ES-I3 (cell line): ENCODE data around the gene MICU1.
A peak's percentile ranks its signal among the peaks of the same experiment; 100 is the strongest.
"Not testable (repeated sequence)": the region's sequence is repeated elsewhere in the genome, so short reads cannot be mapped to it uniquely, and the experiment has no call there.

Experiments used
- H3K36me3 ChIP-seq: 2 replicates; pipeline ENCODE4 v1.6.1; 2013; ENCODE audit warnings: mild to moderate bottlenecking, low read length, control low read depth, moderate library complexity; ENCODE audit not compliant: insufficient read depth
- H3K4me1 ChIP-seq: 2 replicates; pipeline ENCODE4 v1.6.1; 2013; ENCODE audit warnings: mild to moderate bottlenecking, control low read depth, low read length; ENCODE audit not compliant: insufficient read depth
- H3K9ac ChIP-seq: 2 replicates; pipeline ENCODE4 v1.6.1; 2013; ENCODE audit warnings: low read depth, mild to moderate bottlenecking, low read length, moderate library complexity
- H3K9me3 ChIP-seq: 2 replicates; pipeline ENCODE4 v1.6.1; 2013; ENCODE audit warnings: mild to moderate bottlenecking, low read length, moderate library complexity; ENCODE audit not compliant: control insufficient read depth, insufficient read depth

Gene MICU1

DNA sequence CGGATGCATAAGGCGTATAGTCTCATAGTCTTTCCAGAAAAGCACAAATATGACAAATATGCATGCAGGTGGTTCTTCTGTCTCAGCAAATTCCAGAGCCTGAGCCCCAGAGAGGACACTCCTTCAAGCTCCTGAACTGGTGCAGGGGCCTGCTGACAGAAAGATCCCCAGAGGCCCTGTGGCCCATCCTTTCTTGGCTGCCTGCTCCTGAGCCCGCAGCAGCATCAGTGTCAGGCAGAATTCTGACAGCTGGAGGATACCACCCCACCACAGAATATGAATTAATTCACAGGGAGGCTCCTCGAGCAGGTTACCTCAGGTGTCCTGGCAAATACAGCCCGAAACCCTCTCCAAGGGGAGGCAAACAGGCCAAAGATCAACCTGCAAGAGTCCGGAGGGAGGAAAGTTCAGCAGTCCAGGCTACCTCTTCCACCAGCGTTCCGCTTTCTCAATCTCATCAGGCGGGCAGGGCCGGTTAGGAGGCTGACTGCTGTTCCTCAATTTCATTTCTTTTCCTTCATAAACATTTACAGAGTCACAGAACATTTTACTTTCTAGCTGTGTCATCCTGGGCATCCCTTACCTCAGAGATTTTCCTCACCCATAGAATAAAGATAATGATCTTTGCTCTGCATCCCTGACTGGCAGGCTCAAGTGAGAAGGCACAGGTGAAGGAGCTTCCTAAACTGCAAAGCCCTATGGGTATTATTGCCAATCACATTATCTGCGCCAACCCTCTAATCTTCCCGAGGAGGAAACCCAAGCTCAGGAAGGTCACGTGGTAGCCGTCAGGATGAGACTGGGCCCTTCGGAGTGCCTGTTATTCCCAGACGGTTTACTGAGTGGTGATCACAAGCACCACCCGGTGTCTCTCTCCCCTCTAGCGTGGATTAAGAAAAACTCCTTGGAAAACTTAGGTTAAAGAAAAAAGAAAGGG lies 272.6 kb downstream of the MICU1 start:
- peaks cover 4% of the 10 kb centered on the region; the same call in 1 of the 2 replicates for H3K4me1 ChIP-seq
- peak overlapping the region; percentile 99 for H3K9ac ChIP-seq
- H3K36me3 ChIP-seq, result no peaks in the 10 kb centered on the region
- H3K9me3 ChIP-seq, result no peaks in the 10 kb centered on the region

DNA sequence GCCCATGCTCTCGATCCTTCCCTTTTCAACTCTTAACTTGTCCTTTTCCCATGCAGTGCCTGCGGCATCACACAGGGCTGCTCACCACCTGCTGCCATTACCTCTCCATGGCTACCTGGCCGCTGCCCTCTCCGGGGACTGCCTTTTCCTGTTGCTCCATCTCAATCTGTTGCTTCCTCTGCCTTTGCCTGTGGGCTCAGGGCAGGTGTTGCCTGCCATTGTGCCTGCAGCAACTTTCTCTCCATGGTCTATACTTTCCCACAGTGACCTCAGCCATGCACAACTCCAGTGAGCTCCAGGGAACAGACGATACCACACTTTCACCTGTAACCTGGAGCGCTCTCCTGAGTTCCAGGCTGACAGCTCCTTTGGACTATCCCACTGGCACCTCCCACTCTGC lies 274.4 kb downstream of the MICU1 start:
- Histone ChIP-seq H3K4me1 (peaks cover 4% of the 10 kb centered on the region; the same call in 1 of the 2 replicates), H3K36me3 (no peaks in the 10 kb centered on the region), H3K9me3 (no peaks in the 10 kb centered on the region), H3K9ac (no peak overlapping the region)

DNA sequence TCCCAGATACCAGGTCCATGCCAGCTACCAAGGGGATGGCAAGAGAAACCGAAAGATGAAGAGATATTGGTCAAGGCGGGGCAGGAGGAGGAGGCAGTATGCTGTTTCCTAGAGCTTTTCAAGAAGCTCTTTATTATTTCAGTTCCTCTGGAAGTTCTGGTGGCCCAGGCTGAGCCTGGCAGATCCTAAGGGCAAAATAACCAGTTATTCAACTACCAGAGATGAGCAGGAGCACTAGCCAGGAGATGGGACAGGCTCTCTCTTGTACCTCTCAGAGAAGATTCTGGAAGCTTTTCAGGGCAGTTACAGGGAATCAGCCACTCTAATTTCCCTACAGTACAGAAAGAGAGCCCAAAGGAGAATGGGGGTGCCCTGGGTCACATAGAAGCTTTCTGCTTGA lies 276.4 kb downstream of the MICU1 start:
- Histone ChIP-seq H3K9me3 (no peaks in the 10 kb centered on the region), H3K36me3 (no peaks in the 10 kb centered on the region), H3K4me1 (peaks cover 4% of the 10 kb centered on the region; the same call in 1 of the 2 replicates), H3K9ac (no peak overlapping the region)

DNA sequence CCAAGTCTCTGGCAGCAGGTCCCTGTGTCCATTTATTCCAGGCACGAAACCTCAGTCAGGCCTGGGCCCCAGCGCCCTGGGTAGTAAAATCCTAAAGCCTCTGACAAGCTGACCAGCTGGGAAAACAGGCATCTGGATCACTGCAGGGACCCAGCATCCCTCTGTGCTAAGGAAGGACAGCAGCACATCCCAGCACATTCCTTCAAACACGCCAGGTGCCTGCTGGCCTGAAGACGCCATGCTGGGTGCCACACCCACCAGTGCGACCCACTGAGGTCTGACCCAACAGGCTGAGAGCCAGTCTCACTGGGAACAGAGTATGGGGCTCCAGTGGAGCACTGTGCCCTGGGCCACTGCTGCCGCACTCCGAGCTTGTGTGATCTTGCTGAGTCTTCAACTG lies 277.6 kb downstream of the MICU1 start:
- Histone ChIP-seq H3K36me3 (no peaks in the 10 kb centered on the region), H3K9me3 (no peaks in the 10 kb centered on the region)

DNA sequence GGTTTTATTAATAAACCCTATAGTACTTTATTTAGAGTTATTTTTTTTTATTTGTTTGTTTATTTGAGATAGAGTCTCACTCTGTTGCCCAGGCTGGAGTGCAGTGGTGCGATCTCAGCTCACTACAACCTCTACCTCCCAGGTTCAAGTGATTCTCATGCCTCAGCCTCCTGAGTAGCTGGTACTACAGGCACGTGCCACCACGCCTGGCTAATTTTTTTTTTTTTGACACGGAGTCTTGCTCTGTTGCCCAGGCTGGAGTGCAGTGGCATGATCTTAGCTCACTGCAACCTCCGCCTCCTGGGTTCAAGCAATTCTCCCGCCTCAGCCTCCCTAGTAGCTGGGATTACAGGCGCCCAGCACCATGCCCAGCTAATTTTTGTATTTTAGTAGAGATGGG lies 279.8 kb downstream of the MICU1 start:
- not testable (repeated sequence) for H3K4me1 ChIP-seq, H3K9me3 ChIP-seq, H3K36me3 ChIP-seq, H3K9ac ChIP-seq

More for the DNA sequence above, 277.6 kb downstream of the MICU1 start:
- H3K9ac ChIP-seq, result no peak overlapping the region
- H3K4me1 ChIP-seq, result peaks cover 4% of the 10 kb centered on the region; the same call in 1 of the 2 replicates

DNA sequence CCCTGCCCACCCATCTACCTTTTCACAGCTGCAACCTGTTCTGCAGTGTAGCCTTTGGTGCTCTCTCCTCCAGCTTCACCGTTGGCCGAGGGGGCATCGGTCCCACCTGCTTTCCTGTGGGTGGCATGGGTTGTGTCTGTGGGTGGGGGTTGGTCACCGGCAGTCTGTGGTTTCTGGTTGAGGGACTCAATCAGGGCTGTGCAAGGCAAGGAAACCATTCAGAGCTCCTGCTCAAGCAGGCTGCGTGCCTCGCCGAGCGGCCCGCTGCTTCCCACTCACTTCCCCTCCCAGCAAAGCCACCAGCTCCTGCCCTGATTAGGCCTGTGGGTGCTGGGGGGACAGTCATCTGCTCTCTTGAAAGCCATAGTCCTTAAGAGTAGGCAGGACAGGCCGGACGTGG lies 280.9 kb downstream of the MICU1 start:
- Histone ChIP-seq H3K4me1 (no peaks in the 10 kb centered on the region), H3K36me3 (no peaks in the 10 kb centered on the region), H3K9ac (no peak overlapping the region), H3K9me3 (no peaks in the 10 kb centered on the region)

DNA sequence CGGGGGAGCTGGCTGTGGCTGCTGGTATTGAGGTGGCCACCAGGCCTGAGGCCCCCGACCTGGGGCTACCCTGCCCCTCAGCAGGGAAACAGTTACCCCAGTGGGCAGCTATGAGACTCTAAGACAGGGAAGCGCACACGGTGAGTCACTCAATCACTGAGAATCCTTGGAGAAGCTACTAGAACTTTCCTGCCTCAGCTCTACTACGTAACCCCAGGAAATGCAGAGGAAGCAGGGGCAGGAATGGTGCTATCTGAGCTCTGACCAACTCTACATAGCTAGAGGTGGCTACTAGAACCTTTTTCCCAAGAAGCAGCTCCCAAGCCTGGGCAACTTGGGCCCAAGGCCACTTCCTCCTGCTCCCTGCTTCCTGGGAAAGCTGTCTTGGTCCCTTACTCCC lies 283.0 kb downstream of the MICU1 start:
- H3K36me3 ChIP-seq, result no peaks in the 10 kb centered on the region

DNA sequence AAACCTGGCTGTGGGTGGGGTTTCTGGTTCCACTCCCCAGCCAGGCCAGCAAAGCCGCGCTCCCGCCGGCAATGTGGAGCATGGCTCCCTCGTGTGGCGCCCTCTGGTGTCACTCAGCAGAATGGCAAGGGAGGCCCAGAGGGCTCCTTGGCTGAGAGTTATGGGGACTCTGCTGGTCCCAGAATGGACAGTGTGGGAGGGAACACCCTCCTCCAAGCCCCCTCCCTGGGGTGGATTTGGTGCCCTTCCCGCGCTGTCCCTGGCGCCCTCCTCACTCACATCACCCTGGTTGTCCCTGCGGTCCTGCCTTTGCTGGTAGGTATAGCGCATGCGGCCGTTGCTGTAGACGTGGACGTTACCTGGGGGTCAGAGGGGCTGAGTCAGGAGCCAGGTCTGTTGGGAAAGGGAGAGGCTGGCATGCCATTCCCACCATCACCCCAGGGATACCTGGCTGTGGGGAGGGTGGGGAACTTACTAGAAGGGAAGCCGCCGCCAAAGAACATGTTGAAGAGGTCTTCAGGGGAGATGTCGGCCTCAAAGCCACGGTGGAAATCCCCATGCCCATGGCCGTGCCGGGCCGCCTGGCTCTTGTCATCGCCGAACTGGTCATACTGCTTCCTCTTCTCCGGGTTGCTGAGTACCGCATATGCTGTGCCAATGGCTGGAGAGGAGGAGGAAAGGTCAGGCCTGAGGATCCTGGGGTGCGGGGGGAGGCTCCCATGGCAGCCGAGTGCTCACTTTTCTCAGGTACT lies 285.2 kb downstream of the MICU1 start:
- no peak overlapping the region for H3K9ac ChIP-seq
- H3K36me3 ChIP-seq, result no peaks in the 10 kb centered on the region
- no peaks in the 10 kb centered on the region for H3K4me1 ChIP-seq

More for the DNA sequence above, 283.0 kb downstream of the MICU1 start:
- H3K9ac ChIP-seq, result no peak overlapping the region
- H3K9me3 ChIP-seq, result no peaks in the 10 kb centered on the region
- no peaks in the 10 kb centered on the region for H3K4me1 ChIP-seq

DNA sequence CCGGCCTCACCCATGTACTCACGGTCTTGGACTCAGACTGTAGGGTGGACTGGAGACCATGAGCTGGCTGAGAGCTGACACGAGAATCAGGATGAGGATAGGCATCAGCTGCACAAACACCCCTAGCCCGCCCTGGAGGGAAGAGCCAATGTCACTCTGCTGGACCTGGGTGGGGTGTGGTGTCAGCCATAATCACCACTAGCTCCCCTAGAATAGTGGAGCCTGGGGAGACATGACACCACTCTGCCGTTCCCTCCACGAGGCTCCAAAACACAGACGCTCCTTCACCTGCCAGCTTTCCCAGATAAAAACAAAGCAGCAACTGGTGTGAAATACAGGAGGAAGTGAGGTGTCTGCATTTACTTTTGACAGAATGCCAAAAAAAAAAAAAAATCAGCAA lies 287.7 kb downstream of the MICU1 start:
- Histone ChIP-seq H3K9me3 (no peaks in the 10 kb centered on the region), H3K36me3 (no peaks in the 10 kb centered on the region), H3K9ac (no peak overlapping the region), H3K4me1 (no peaks in the 10 kb centered on the region)

More for the DNA sequence above, 285.2 kb downstream of the MICU1 start:
- H3K9me3 ChIP-seq, result no peaks in the 10 kb centered on the region

DNA sequence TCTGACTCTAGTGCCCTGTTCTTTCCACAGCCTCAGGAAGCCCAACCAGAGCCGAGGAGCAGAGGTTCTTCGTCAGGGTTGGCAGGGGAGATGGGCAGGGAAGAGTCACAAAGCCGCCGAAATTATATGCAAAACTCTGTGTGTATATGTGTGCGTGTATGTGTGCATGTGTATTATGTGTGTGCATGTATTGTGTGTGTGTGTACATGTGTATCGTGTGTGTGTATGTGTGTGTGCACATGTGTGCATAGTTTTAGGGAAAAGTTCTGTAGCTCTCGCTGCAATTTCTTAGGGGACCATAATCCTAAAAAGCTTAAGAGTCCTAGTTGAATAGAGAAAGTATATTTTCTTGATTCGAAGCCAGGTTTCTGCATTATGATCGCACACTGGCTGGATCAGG lies 288.2 kb downstream of the MICU1 start:
- Histone ChIP-seq H3K36me3 (no peaks in the 10 kb centered on the region), H3K9me3 (no peaks in the 10 kb centered on the region), H3K9ac (no peak overlapping the region), H3K4me1 (no peaks in the 10 kb centered on the region; the same call in 1 of the 2 replicates)

DNA sequence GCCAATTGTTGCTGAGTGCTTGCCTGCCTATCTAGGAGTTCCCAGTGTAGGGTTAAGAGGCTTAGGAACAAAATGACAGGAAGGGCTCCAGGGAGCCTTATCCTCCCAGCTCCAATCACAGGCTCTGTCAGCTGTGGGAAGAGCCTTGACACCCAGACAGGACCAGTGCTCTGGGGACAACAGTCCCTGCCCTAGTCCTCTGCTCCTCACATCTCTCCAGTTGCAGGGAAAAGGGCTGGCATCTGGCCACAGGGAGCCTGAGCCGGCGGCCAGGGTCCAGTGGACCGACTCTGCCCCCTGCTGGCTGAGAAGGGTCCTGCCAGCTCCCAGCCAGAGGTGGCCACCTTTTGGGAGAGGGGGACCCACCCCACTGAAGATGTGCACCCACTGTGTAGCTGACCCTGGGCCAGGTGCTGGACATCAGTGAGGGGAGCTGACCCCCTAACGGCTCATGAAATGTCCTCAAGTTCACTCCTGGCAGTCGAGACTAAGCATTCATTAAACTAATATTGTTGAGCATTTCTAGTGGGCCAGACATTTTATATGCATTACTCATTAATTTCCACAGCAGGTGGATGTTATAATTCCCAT lies 288.7 kb downstream of the MICU1 start:
- no peaks in the 10 kb centered on the region; the same call in 1 of the 2 replicates for H3K4me1 ChIP-seq
- H3K36me3 ChIP-seq, result no peaks in the 10 kb centered on the region
- no peak overlapping the region for H3K9ac ChIP-seq
- H3K9me3 ChIP-seq, result no peaks in the 10 kb centered on the region

DNA sequence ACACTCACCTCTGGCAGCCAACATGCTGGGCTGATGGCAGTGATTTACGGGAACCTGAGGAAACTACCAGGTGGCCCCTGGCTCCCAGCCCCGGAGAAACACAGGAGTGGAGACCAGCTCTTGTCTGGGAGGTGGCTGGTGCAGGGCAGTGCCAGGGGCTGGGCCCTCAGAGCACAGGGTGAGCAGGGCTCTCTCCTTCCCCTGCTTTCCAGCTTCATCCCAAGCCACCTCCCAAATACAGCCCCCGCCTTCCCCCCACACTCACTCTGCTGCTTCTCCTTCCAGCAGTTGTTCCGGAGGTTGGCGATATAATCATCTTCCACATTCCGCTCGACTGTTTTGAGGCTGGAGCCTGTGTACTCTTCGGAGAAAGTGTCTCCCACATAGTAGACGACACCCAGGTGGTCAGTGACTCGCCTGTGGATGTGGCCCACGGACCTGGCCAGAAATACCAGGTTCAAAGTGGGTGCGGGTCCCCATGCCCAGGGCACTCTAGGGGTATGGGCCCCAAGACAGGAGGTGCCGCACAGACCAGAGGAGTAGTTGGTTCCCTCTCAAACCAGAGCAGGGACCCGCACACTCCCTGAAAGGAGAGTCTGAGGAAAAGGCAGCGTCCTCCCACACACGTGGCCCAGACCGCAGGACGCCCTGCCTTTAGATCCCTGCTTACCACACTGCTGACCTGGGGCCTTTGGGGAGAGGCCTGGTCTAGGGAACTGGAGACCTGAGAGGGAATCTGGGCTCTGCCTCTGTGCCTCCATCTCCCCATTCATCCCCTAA lies 289.4 kb downstream of the MICU1 start:
- H3K9me3 ChIP-seq, result no peaks in the 10 kb centered on the region
- peaks cover 4% of the 10 kb centered on the region for H3K4me1 ChIP-seq
- no peak overlapping the region for H3K9ac ChIP-seq
- no peaks in the 10 kb centered on the region for H3K36me3 ChIP-seq

DNA sequence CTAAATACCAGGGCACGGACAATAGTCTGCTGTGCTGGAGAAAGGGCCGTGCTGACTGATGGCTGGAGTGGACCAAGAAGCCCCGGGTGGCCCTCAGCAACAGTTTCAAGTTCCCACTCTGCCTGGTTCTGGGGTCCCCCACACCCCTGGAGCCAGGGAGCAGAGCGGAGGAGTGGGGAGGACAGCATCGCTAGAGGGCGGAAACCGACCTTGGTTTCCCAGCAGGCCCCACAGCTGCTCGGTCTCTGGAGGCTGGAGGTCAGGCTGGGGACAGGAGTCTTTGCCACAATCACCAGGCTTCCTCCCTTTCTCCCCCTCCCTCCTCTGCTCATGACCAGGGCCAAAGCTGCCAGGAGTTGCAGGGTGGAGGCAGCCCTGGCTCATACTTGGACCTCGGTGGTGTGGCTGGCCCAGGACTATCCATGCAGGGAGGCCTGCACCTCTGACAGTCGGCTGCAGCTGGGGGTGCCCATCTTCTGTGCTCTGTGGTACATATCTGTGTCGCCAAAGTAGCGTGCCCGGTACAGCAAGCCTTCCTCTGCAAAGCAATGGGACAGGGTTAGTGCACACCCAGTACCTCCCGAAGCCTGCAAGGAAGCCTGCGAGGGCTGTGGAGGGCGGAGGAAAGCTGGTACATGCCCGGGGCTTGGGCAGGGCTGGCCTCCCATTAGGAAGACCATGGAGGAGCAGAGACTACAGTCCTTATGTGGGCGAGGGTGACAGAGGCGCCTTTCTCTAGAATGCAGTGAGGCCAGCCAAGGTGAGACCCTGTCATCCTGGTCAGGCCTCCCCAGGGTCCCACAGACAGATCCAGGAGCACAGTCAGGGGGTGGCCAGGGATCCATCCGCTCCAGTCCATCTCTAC lies 290.3 kb downstream of the MICU1 start:
- Histone ChIP-seq H3K4me1 (peaks cover 10% of the 10 kb centered on the region), H3K9me3 (no peaks in the 10 kb centered on the region), H3K9ac (no peak overlapping the region), H3K36me3 (no peaks in the 10 kb centered on the region)
